Neural crest cell (in vitro differentiated cells): ENCODE results near the gene FAM227B. TPM values are rescaled to one million over a fixed set of nuclear protein-coding genes. Genes with fewer than 3 reads are reported as not detected.
"Not testable (repeated sequence)": the region's sequence is repeated elsewhere in the genome, so short reads cannot be mapped to it uniquely, and the experiment has no call there.

Experiments used
- DNase-seq: peaks from one replicate; pipeline ENCODE4 v3.0.0; 2021; ENCODE audit warnings: low read depth, mixed read lengths, low spot score
- H3K27ac Mint-ChIP-seq: one replicate; pipeline ENCODE4 v1.8.0; 2021; ENCODE audit warnings: mild to moderate bottlenecking, mixed read lengths; ENCODE audit not compliant: unreplicated experiment
- H3K27me3 Mint-ChIP-seq: 2 replicates; pipeline ENCODE4 v1.8.0; 2021; ENCODE audit warnings: low read depth, mild to moderate bottlenecking, mixed read lengths
- H3K36me3 Mint-ChIP-seq: 2 replicates; pipeline ENCODE4 v1.8.0; 2021; ENCODE audit warnings: low read depth, mild to moderate bottlenecking, mixed read lengths
- H3K4me1 Mint-ChIP-seq: 2 replicates; pipeline ENCODE4 v1.8.0; 2021; ENCODE audit warnings: mixed read lengths
- H3K4me3 Mint-ChIP-seq: one replicate; pipeline ENCODE4 v1.8.0; 2021; ENCODE audit warnings: mild to moderate bottlenecking, mixed read lengths
- H3K9me3 Mint-ChIP-seq: 2 replicates; pipeline ENCODE4 v1.8.0; 2021; ENCODE audit warnings: mixed read lengths
- CTCF ChIP-seq: fragments of 200-600 bp; sonication (generic); conservative IDR thresholded peaks from 2 replicates; pipeline ENCODE4 v1.5.0; 2021; ENCODE audit warnings: antibody characterized with exemption, mild to moderate bottlenecking
- total RNA-seq: library from RNA; stranded (reverse); gene quantifications from 2 replicates; pipeline ENCODE4 v1.2.1, GENCODE V29; 2021

The FAM227B gene
- total RNA-seq, 1 donor from 2014 or later: 9.0 TPM

DNA sequence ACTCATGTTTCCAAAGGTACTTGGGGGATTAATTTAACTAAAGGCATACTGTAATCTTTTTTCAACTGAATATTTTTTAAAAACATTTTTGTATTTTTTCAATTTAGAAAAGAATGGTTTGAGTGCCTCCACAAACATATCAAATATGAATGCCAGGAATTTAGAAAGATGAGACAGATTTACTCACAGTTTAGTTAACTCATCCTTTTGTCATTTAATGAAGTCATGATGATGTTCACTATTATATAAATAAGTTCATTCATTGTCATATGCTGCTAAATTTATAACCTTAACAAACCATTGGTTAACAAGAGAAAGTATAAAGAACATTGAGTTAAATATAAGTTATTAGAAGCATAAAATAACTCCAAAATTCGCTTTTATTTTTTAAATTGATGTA is 147.6 kb downstream of the FAM227B start:
- no peak overlapping the region for H3K27ac Mint-ChIP-seq
- H3K9me3 Mint-ChIP-seq: no peaks in the 10 kb centered on the region
- no peaks in the 10 kb centered on the region for H3K27me3 Mint-ChIP-seq
- no peak for TF ChIP-seq CTCF
- peaks cover 7% of the 10 kb centered on the region for H3K4me1 Mint-ChIP-seq
- no peak overlapping the region for H3K4me3 Mint-ChIP-seq
- no peak for DNase-seq
- no peaks in the 10 kb centered on the region for H3K36me3 Mint-ChIP-seq

- peaks cover 7% of the 10 kb centered on the region for H3K4me1 Mint-ChIP-seq
- no peaks in the 10 kb centered on the region for H3K9me3 Mint-ChIP-seq
- H3K36me3 Mint-ChIP-seq: no peaks in the 10 kb centered on the region
- TF ChIP-seq CTCF: no peak
- no peak for DNase-seq
- no peaks in the 10 kb centered on the region for H3K27me3 Mint-ChIP-seq
- H3K27ac Mint-ChIP-seq: no peak overlapping the region
- H3K4me3 Mint-ChIP-seq: no peak overlapping the region
Observed at GRCh38 chr15:49472338-49472737, 148.3 kb downstream of the FAM227B start.

- H3K36me3 Mint-ChIP-seq: no peaks in the 10 kb centered on the region
- H3K4me1 Mint-ChIP-seq: peaks cover 7% of the 10 kb centered on the region
- H3K27ac Mint-ChIP-seq: no peak overlapping the region
- no peak for TF ChIP-seq CTCF
- H3K9me3 Mint-ChIP-seq: no peaks in the 10 kb centered on the region
- no peak overlapping the region for H3K4me3 Mint-ChIP-seq
- no peak for DNase-seq
- H3K27me3 Mint-ChIP-seq: no peaks in the 10 kb centered on the region
Observed at GRCh38 chr15:49471733-49472132, 148.9 kb downstream of the FAM227B start.

DNA sequence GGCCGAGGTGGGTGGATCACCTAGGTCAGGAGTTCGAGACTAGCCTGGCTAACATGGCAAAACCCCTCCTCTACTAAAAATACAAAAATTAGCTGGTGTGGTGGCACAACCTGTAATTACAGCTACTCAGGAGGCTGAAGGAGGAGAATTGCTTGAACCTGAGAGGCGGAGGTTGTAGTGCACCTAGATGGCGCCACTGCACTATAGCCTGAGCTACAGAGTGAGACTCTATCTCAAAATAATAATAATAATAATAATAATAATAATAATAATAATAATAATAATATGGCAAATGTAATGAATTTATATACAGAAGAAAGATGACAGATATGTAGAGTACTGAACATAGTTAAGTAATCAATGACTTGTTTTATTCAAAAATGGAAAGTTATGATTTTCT is 149.4 kb downstream of the FAM227B start:
- H3K27me3 Mint-ChIP-seq, DNase-seq, H3K9me3 Mint-ChIP-seq, H3K4me1 Mint-ChIP-seq, H3K4me3 Mint-ChIP-seq, H3K36me3 Mint-ChIP-seq, H3K27ac Mint-ChIP-seq: not testable (repeated sequence)
- TF ChIP-seq CTCF: peak; percentile 39

- H3K9me3 Mint-ChIP-seq: no peaks in the 10 kb centered on the region
- H3K4me1 Mint-ChIP-seq: peaks cover 7% of the 10 kb centered on the region
- no peak overlapping the region for H3K27ac Mint-ChIP-seq
Observed at GRCh38 chr15:49468481-49468839, 152.2 kb downstream of the FAM227B start.

More at GRCh38 chr15:49468481-49468839, 152.2 kb downstream of the FAM227B start:
- Mint-ChIP-seq H3K4me3 (no peak overlapping the region), H3K27me3 (no peaks in the 10 kb centered on the region), H3K36me3 (no peaks in the 10 kb centered on the region)
- no peak for TF ChIP-seq CTCF
- no peak for DNase-seq
